SU-DHL-6 (cell line): ENCODE measurements around the gene TGM6.

Source experiments
- EZH2phosphoT487 ChIP-seq: fragments of 200-600 bp; sonication (generic), shearing (Covaris generic); conservative IDR thresholded peaks from 2 replicates; pipeline ENCODE4 v1.6.1; 2018; ENCODE audit warnings: mild to moderate bottlenecking, antibody characterized with exemption, low read length, moderate library complexity, mixed read lengths
- TF ChIP-seq, protein P1 (sequence below): fragments of 200-600 bp; sonication (generic); IDR thresholded peaks from one replicate; pipeline ENCODE4 v1.5.1; 2017; ENCODE audit warnings: antibody characterized with exemption, mild to moderate bottlenecking, low read length, moderate library complexity; ENCODE audit not compliant: insufficient read depth, poor library complexity, severe bottlenecking

- TF ChIP-seq, protein P1, sequence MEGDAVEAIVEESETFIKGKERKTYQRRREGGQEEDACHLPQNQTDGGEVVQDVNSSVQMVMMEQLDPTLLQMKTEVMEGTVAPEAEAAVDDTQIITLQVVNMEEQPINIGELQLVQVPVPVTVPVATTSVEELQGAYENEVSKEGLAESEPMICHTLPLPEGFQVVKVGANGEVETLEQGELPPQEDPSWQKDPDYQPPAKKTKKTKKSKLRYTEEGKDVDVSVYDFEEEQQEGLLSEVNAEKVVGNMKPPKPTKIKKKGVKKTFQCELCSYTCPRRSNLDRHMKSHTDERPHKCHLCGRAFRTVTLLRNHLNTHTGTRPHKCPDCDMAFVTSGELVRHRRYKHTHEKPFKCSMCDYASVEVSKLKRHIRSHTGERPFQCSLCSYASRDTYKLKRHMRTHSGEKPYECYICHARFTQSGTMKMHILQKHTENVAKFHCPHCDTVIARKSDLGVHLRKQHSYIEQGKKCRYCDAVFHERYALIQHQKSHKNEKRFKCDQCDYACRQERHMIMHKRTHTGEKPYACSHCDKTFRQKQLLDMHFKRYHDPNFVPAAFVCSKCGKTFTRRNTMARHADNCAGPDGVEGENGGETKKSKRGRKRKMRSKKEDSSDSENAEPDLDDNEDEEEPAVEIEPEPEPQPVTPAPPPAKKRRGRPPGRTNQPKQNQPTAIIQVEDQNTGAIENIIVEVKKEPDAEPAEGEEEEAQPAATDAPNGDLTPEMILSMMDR = no peak
- no peak for TF ChIP-seq EZH2phosphoT487
Observed at GRCh38 chr20:2408111-2408510, 27.4 kb downstream of the TGM6 start.
